H1 (cell line): ENCODE data around the gene SLX9. TPM values are rescaled to one million over a fixed set of nuclear protein-coding genes. Genes with fewer than 3 reads are reported as not detected.

Source experiments
- HDAC2 ChIP-seq, 2 experiments: fragments of 300-600 bp in 1 of 2; sonication (generic) in 1 of 2; IDR thresholded peaks; 2 replicates each; pipeline ENCODE4 v1.6.1; 2011 to 2012; ENCODE audit warnings: low read depth in 2 of 2, low read length in 2 of 2, mild to moderate bottlenecking in 2 of 2, moderate library complexity in 2 of 2, borderline replicate concordance in 1 of 2, inconsistent platforms in 1 of 2
- POLR2A ChIP-seq, 2 experiments: IDR thresholded peaks; 1 replicate in 1 of 2; 2 replicates in 1 of 2; pipeline ENCODE4 v1.6.1; 2011; ENCODE audit warnings: low read depth in 2 of 2, low read length in 2 of 2, mild to moderate bottlenecking in 2 of 2; ENCODE audit errors: control extremely low read depth in 1 of 2
- SP2 ChIP-seq: IDR thresholded peaks from 2 replicates; pipeline ENCODE4 v1.6.1; 2012; ENCODE audit warnings: mild to moderate bottlenecking, low read length, inconsistent platforms
- TEAD4 ChIP-seq: IDR thresholded peaks from 2 replicates; pipeline ENCODE4 v1.6.1; 2012; ENCODE audit warnings: low read depth, low read length, inconsistent platforms, mixed read lengths
- polyA plus RNA-seq, 7 experiments: library from polyadenylated mRNA; depleted of rRNA in 3 of 7; stranded (reverse) in 5 of 7; unstranded in 2 of 7; fragments of >200 nt in 5 of 7; fragments of 200-250 nt in 2 of 7; gene quantifications; 1 replicate in 5 of 7; 2 replicates in 1 of 7; 4 replicates in 1 of 7; pipeline versions ENCODE4 v1.2.1 to v1.2.3, GENCODE V29; 2011 to 2013; ENCODE audit warnings: missing spikeins in 2 of 7, mixed read lengths in 2 of 7
- total RNA-seq: library from RNA; stranded (reverse); fragmentation: NEBNext Ultra II Directional; extraction: Animal tissue kit (Norgen Biotek cat#: 25700); gene quantifications from 2 replicates; pipeline ENCODE4 v1.2.1, GENCODE V29; 2021
- TF ChIP-seq, protein P1 (sequence below): fragments of 300-600 bp; sonication (generic); IDR thresholded peaks from 2 replicates; pipeline ENCODE4 v1.7.1; 2012; ENCODE audit warnings: low read length, moderate library complexity, mild to moderate bottlenecking, inconsistent platforms; ENCODE audit not compliant: insufficient replicate concordance

The SLX9 gene
- total and polyA plus RNA-seq, 2 of the 8 experiments (the other 6 are each of a cell fraction or from before 2014, with no cell fraction given): 17.7 to 57.3 TPM

DNA sequence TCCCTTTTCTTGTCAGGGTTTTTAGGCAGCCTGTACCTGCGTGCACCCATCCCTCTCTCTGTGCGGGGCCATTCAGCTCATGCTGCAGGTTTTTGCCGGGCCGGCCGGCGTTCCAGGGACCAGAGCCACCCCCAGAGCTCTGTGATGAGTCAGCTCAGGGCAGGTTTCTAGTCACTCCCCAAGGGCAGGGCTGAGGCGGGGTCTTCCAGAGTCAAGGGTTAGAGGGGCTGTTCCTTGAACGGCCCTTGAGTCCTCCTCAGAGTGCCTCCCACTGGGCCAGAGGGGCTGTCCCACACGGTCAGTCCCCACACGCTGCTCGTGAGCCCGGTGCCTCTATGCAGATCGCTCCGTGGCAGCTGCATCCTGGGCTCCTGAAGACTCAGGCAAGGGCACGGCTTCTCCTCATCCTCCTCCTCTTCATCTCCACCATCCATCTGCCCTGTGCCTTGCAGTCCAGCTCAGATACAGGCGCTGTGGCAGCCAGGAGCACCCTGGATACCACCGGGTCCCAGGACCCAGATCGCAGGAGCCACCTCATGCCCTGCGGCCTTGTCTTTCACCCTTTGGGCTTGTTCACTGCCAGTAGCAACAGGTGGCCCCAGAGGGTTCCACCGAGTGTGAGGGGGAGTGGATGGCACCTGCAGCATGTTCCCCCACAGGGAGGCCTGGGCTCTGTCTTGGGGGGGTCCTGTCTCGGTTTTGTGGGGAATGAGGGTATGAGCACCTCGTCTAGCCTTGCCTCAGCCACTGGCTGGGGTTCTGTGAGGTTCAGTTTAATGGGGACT, 17.4 kb downstream of the SLX9 start (continued):
- TF ChIP-seq, protein P1, sequence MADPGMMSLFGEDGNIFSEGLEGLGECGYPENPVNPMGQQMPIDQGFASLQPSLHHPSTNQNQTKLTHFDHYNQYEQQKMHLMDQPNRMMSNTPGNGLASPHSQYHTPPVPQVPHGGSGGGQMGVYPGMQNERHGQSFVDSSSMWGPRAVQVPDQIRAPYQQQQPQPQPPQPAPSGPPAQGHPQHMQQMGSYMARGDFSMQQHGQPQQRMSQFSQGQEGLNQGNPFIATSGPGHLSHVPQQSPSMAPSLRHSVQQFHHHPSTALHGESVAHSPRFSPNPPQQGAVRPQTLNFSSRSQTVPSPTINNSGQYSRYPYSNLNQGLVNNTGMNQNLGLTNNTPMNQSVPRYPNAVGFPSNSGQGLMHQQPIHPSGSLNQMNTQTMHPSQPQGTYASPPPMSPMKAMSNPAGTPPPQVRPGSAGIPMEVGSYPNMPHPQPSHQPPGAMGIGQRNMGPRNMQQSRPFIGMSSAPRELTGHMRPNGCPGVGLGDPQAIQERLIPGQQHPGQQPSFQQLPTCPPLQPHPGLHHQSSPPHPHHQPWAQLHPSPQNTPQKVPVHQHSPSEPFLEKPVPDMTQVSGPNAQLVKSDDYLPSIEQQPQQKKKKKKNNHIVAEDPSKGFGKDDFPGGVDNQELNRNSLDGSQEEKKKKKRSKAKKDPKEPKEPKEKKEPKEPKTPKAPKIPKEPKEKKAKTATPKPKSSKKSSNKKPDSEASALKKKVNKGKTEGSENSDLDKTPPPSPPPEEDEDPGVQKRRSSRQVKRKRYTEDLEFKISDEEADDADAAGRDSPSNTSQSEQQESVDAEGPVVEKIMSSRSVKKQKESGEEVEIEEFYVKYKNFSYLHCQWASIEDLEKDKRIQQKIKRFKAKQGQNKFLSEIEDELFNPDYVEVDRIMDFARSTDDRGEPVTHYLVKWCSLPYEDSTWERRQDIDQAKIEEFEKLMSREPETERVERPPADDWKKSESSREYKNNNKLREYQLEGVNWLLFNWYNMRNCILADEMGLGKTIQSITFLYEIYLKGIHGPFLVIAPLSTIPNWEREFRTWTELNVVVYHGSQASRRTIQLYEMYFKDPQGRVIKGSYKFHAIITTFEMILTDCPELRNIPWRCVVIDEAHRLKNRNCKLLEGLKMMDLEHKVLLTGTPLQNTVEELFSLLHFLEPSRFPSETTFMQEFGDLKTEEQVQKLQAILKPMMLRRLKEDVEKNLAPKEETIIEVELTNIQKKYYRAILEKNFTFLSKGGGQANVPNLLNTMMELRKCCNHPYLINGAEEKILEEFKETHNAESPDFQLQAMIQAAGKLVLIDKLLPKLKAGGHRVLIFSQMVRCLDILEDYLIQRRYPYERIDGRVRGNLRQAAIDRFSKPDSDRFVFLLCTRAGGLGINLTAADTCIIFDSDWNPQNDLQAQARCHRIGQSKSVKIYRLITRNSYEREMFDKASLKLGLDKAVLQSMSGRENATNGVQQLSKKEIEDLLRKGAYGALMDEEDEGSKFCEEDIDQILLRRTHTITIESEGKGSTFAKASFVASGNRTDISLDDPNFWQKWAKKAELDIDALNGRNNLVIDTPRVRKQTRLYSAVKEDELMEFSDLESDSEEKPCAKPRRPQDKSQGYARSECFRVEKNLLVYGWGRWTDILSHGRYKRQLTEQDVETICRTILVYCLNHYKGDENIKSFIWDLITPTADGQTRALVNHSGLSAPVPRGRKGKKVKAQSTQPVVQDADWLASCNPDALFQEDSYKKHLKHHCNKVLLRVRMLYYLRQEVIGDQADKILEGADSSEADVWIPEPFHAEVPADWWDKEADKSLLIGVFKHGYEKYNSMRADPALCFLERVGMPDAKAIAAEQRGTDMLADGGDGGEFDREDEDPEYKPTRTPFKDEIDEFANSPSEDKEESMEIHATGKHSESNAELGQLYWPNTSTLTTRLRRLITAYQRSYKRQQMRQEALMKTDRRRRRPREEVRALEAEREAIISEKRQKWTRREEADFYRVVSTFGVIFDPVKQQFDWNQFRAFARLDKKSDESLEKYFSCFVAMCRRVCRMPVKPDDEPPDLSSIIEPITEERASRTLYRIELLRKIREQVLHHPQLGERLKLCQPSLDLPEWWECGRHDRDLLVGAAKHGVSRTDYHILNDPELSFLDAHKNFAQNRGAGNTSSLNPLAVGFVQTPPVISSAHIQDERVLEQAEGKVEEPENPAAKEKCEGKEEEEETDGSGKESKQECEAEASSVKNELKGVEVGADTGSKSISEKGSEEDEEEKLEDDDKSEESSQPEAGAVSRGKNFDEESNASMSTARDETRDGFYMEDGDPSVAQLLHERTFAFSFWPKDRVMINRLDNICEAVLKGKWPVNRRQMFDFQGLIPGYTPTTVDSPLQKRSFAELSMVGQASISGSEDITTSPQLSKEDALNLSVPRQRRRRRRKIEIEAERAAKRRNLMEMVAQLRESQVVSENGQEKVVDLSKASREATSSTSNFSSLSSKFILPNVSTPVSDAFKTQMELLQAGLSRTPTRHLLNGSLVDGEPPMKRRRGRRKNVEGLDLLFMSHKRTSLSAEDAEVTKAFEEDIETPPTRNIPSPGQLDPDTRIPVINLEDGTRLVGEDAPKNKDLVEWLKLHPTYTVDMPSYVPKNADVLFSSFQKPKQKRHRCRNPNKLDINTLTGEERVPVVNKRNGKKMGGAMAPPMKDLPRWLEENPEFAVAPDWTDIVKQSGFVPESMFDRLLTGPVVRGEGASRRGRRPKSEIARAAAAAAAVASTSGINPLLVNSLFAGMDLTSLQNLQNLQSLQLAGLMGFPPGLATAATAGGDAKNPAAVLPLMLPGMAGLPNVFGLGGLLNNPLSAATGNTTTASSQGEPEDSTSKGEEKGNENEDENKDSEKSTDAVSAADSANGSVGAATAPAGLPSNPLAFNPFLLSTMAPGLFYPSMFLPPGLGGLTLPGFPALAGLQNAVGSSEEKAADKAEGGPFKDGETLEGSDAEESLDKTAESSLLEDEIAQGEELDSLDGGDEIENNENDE: no peak
- TF ChIP-seq TEAD4 (no peak), POLR2A (IDR thresholded peaks at IDR 0.05; ENCODE audit: control extremely low read depth in 1 of 2, low read depth in 2 of 2, low read length in 2 of 2) (no peak), SP2 (no peak), HDAC2 (IDR thresholded peaks at IDR 0.05; ENCODE audit: borderline replicate concordance in 1 of 2, low read depth in 2 of 2, low read length in 2 of 2) (no peak)
